SW480 (cell line): ENCODE results near the gene CAMSAP3.

Source experiments
- DNase-seq: peaks from one replicate; pipeline ENCODE4 v3.0.0-alpha.2; 2016; ENCODE audit warnings: low spot score

CAMSAP3 gene, protein sequence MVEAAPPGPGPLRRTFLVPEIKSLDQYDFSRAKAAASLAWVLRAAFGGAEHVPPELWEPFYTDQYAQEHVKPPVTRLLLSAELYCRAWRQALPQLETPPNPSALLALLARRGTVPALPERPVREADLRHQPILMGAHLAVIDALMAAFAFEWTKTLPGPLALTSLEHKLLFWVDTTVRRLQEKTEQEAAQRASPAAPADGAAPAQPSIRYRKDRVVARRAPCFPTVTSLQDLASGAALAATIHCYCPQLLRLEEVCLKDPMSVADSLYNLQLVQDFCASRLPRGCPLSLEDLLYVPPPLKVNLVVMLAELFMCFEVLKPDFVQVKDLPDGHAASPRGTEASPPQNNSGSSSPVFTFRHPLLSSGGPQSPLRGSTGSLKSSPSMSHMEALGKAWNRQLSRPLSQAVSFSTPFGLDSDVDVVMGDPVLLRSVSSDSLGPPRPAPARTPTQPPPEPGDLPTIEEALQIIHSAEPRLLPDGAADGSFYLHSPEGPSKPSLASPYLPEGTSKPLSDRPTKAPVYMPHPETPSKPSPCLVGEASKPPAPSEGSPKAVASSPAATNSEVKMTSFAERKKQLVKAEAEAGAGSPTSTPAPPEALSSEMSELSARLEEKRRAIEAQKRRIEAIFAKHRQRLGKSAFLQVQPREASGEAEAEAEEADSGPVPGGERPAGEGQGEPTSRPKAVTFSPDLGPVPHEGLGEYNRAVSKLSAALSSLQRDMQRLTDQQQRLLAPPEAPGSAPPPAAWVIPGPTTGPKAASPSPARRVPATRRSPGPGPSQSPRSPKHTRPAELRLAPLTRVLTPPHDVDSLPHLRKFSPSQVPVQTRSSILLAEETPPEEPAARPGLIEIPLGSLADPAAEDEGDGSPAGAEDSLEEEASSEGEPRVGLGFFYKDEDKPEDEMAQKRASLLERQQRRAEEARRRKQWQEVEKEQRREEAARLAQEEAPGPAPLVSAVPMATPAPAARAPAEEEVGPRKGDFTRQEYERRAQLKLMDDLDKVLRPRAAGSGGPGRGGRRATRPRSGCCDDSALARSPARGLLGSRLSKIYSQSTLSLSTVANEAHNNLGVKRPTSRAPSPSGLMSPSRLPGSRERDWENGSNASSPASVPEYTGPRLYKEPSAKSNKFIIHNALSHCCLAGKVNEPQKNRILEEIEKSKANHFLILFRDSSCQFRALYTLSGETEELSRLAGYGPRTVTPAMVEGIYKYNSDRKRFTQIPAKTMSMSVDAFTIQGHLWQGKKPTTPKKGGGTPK

GRCh38 chr19:7595466-7596133 lies at the start of gene CAMSAP3:
TSS of gene CAMSAP3 (plus strand) at chr19:7595863. CDS start at chr19:7596003, 140 bp downstream.
- peak; percentile 75 for DNase-seq

- DNase-seq = no peak
Observed at GRCh38 chr19:7545904-7546303, 49.8 kb upstream of the CAMSAP3 start.

DNA sequence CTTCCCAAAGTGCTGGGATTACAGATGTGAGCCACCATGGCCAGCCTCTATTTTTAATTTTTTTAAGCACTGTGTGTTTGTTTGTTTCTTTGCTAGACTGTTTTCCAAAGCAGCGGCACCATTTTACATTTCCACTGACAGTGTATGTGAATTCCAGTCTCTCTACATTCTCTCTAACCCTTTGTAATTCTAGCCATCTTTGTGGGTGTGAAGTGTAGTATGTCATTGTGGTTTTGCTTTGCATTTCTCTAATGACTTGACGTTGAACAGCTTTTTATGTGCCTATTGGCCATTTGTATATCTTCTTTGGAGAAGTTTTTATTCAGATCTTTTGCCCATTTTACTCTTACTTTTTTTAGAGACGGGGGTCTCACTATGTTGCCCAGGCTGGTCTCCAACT lies 48.5 kb upstream of the CAMSAP3 start:
- peak; percentile 50 for DNase-seq

DNA sequence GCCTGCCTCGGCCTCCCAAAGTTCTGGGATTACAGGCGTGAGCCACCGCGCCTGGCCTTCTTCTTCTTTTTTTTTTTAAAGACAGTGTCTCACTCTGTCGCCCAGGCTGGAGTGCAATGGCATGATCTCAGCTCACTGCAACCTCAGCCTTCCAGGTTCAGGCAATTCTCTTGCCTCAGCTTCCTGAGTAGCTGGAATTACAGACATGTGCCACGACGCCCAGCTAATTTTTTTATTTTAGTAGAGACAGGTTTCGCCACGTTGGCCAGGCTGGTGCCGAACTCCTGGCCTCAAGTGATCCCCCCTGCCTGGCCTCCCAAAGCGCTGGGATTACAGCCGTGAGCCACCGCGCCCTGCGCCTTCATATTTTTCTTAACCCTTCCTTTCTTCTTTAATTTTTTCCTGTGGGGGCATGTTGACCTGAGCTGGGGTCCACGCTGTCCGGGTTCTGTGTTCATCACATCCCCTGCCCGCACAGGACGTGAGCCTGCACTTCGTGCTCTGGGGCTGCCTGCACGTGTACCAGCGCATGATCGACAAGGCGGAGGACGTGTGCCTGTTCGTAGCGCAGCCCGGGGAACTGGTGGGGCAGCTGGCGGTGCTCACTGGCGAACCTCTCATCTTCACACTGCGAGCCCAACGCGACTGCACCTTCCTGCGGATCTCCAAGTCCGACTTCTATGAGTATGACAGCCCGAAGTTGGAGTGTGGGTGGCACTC lies 46.1 kb upstream of the CAMSAP3 start:
- no peak for DNase-seq

DNA sequence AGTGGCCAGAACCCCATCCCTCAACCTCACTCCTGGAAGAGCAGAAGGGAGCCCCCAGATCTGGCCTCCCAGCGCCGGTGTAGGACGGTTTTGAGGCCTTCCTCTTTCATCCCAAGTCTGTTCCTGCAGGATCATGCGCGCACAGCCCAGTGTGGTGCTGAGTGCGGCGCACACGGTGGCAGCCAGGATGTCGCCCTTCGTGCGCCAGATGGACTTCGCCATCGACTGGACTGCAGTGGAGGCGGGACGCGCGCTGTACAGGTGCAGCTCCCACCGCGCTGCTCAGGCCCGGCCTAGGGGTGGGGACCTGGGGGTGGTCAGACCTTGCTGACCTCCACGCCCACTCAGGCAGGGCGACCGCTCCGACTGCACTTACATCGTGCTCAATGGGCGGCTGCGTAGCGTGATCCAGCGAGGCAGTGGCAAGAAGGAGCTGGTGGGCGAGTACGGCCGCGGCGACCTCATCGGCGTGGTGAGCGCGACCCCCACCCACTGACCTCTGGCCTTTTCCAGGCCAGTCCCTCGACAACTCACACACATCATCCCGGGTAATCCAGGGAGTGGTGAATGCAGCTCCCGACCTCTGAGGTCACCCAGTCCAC lies 45.4 kb upstream of the CAMSAP3 start:
- no peak for DNase-seq

DNA sequence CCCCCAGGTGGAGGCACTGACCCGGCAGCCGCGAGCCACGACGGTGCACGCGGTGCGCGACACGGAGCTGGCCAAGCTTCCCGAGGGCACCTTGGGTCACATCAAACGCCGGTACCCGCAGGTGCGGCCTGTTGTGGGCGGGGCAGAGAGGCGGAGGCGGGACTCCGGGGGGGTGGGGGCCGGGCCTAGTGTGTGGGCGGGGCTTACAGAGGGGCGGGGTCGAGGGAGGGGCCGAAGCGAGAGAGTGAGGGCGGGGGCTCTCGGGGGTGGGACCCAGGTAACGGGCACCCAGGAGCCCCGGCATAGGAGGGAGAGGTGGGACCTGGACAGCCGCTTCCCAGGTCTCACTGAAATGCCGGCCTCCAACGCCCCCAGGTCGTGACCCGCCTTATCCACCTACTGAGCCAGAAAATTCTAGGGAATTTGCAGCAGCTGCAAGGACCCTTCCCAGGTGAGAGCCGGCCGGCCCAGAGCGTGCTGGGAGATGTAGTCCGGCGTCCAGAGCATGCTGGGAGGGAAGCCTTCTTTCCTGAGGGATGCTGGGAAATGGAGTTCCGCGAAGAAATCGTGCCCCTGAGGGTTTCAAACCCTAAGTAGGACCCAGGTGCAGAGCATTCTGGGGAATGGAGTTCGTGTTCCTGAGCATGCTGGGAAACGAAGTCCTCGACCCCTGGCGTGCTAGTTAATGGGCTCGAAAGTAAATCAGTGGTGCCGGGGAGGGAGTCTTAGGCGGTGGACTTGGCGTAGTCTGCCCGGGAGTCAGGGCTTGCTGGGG lies 44.5 kb upstream of the CAMSAP3 start:
- peak; percentile 25 for DNase-seq

GRCh38 chr19:7552781-7553180 lies 42.9 kb upstream of the CAMSAP3 start:
- DNase-seq = no peak

DNA sequence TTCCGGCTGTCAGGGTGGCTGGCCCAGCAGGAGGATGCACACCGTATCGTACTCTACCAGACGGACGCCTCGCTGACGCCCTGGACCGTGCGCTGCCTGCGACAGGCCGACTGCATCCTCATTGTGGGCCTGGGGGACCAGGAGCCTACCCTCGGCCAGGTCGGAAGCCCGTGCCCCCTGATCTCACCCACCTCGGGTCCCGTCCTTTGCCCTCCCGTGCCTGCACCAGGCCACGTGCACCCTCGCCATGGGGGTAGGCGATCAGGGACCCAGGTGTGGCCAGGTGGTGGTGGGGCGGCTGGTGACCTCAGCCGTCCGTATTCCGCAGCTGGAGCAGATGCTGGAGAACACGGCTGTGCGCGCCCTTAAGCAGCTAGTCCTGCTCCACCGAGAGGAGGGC lies 41.1 kb upstream of the CAMSAP3 start:
- DNase-seq = no peak

GRCh38 chr19:7554990-7555864 lies 40.4 kb upstream of the CAMSAP3 start:
- DNase-seq = no peak

DNA sequence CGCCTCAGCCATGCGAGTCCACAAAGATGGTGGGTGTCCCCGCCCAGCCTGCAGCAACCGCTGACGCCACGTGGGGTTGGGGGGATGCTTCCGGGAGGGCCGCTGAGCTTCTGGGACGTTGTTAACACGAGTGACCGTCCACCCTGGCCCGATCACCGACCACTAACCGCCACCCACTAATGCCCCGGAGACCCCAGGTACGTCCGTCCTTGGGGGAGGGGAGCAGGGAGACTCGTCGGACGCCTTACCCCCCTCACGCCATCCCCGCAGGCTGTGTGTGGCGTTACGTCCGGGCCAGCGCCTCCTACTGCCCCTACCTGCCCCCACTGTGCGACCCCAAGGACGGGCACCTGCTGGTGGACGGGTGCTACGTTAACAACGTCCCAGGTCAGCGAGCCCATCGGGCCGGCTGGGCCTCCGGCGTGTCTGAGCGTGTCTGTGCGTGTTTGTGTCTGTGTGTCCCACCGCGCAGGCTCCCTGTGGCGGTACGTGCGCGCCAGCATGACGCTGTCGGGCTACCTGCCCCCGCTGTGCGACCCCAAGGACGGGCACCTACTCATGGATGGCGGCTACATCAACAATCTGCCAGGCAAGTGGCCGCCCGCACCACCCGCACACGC lies 38.9 kb upstream of the CAMSAP3 start:
- no peak for DNase-seq

DNA sequence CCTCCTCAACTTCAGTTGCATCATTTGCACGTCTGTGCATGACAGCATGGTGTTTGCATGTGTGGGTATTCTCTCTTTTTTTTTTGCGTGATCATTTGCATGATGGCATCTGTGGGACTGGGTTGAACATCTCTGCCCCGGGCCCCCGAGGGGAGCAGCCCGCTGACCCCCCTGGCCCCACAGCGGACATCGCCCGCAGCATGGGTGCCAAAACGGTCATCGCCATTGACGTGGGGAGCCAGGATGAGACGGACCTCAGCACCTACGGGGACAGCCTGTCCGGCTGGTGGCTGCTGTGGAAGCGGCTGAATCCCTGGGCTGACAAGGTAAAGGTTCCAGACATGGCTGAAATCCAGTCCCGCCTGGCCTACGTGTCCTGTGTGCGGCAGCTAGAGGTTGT lies 37.0 kb upstream of the CAMSAP3 start:
- DNase-seq = no peak

DNA sequence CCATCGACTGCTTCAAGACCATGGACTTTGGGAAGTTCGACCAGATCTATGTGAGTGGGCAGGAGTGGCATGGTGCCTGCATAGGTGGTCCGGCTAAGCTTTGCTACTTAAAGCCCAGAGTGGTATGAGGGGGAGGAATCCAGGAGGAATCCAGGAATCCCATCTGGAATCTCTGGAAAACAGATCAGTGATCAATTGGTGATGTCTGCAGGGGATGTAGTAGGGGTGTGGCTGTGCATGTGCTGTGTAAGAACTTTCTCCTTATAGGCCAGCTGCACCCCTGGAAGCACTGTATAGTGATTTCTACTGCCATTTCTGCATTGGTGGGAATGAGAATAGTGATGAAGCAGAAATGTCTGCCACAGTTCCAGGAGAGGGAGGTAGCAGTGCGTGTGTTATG lies 36.6 kb upstream of the CAMSAP3 start:
- DNase-seq = no peak

GRCh38 chr19:7560255-7560654 lies 35.4 kb upstream of the CAMSAP3 start:
- DNase-seq = no peak

- no peak for DNase-seq
Observed at GRCh38 chr19:7561325-7561724, 34.3 kb upstream of the CAMSAP3 start.

DNA sequence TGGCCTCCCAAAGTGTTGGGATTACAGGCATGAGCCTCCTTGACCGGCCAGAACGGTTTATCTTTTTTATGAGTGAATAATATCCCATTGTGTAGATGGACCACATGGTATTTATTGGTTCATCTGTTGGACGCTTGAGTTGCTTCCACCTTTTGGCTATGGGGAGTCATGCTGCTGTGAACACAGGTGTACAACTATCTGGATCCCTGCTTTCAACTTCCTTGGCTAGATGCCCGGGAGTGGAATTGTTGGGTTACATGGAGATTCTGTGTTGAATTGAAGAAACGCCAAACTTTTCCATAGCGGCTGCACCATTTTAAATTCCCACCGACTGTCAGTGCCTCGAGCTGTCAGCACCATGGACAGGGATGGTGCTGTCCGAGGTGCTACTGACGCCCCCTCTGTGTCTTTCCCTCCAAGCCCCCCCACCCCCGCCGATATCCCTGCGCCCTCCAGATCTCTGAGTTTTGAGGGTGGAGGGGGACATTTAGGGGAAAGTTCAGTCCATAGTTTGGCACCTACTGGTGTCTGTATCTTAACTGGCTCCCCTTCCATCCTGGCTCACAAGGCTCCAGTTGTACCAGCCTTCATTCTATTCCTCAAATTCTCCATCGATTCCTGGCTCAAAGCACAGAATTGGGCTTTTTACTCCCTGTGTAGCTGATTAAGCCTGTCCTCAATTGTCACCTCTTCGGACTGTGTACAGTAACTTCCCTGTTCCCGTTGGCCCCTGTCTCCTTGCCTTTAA lies 32.8 kb upstream of the CAMSAP3 start:
- DNase-seq = no peak

DNA sequence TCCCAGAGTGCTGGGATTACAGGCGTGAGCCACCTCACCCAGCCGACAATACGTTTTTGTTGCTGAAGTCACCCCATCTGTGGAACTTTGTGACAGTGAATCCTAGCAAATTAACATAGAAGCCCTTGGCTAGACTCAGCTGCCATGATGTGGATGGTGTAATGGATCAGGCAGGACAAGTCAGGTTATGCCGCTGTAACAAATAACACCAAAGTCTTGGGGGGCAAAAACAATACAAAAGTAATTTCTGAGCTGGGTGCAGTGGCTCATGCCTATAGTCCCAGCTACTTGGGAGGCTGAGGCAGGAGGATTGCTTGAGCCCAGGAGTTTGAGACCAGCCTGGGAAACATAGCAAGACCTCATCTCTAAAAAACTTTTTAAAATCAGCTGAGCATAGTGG lies 30.8 kb upstream of the CAMSAP3 start:
- no peak for DNase-seq

DNA sequence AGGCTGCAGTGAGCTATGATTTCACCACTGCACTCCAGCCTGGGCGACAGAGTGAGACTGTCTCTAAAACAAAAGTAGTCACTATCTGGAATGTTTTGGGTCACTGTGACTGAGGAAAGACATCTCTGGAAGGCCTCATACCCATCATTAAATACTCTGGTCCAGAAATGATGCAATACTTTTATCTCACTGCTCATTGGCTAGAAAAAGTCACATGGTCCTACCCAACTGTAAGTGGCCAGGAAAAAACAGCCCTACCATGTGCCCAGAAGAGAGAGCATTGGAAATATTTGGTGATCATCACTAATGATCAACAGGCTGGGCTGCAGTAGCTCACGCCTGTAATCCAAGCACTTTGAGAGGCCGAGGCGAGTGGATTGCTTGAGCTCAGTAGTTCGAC lies 30.3 kb upstream of the CAMSAP3 start:
- DNase-seq = no peak

DNA sequence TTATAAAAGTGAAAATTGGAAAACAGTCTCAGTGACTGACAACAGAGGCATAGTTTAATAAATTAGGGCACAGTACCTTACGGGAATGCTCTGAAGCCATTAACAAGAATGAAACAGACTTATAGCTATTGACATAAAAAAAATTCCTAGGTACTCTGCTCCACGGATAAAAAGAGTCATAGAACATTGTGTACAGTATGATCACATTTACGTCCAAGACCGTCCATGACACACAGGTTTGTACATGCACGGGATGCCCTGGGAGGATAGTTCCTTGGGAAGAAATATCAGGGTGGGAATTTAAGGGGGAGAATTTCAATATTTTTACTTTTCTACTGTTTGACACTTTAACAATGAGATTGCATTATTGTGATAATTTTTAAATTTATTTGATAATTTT lies 24.9 kb upstream of the CAMSAP3 start:
- no peak for DNase-seq
